GM12878 (cell line): ENCODE results near the gene RABL6. TPM values are rescaled to one million over a fixed set of nuclear protein-coding genes. Genes with fewer than 3 reads are reported as not detected.

ENCODE experiments used
- ATAC-seq: fragments of 200-7000 bp; cut with Tn5 transposase; 3 replicates; pipeline ENCODE4 v1.9.1; 2020; ENCODE audit warnings: mild to moderate bottlenecking, moderate library complexity
- BruUV-seq: library from RNA; stranded (reverse); fragments of 400-500 nt; replicated peaks from 2 replicates; lab custom pipeline; 2021; lab: Mats Ljungman, UMichigan
- CTCF ChIA-PET: fragments of 300-600 bp; sonication (Branson Sonifier 250); formaldehyde crosslinking; extraction: SDS; loops from one replicate; lab custom pipeline; 2021; ENCODE audit warnings: inconsistent platforms; lab: Yijun Ruan, JAX
- POLR2A ChIA-PET: fragments of 350-600 bp; formaldehyde crosslinking; extraction: SDS; loops from one replicate; lab custom pipeline; 2021; ENCODE audit warnings: inconsistent platforms; lab: Charles Lee
- RAD21 ChIA-PET: fragments of 300-600 bp; sonication (Branson Sonifier 250); formaldehyde crosslinking; loops from one replicate; lab custom pipeline; 2023; ENCODE audit warnings: antibody characterized with exemption; ENCODE audit not compliant: unreplicated experiment; lab: Charles Lee
- SMC1A ChIA-PET: fragments of 300-600 bp; sonication (Branson Sonifier 250); formaldehyde crosslinking; loops from one replicate; lab custom pipeline; 2023; ENCODE audit not compliant: unreplicated experiment, uncharacterized antibody; lab: Charles Lee
- DNase-seq: peaks from one replicate; pipeline ENCODE4 v3.0.0-alpha.2; 2011; ENCODE audit warnings: low read depth, low spot score
- FAIRE-seq: peaks from 3 replicates; lab custom pipeline; 2011; peaks lifted over from hg19 to GRCh38; lab: Jason Lieb, UNC
- H2AFZ ChIP-seq: 2 replicates; pipeline ENCODE4 v1.6.0; 2011; ENCODE audit warnings: low read depth, low read length, control low read depth; ENCODE audit not compliant: control insufficient read depth
- H3K27ac ChIP-seq: 2 replicates; pipeline ENCODE4 v1.5.1; 2011; ENCODE audit warnings: control low read depth; ENCODE audit not compliant: control insufficient read depth, insufficient read depth
- H3K27me3 ChIP-seq, 2 experiments: replicated peaks in 1 of 2; 2 replicates each; pipeline versions ENCODE4 v1.6.0 to v1.6.1; 2011; ENCODE audit warnings: low read length in 1 of 2; ENCODE audit not compliant: control insufficient read depth in 2 of 2, insufficient read depth in 2 of 2
- H3K36me3 ChIP-seq, 2 experiments: 2 replicates each; pipeline ENCODE4 v1.5.1; 2011; ENCODE audit warnings: low read length in 1 of 2; ENCODE audit not compliant: control insufficient read depth in 2 of 2, insufficient read depth in 2 of 2
- H3K4me1 ChIP-seq: 2 replicates; pipeline ENCODE4 v1.6.1; 2011; ENCODE audit warnings: mild to moderate bottlenecking, low read length, moderate library complexity, mixed read lengths; ENCODE audit not compliant: control insufficient read depth, insufficient read depth
- H3K4me2 ChIP-seq: 2 replicates; pipeline ENCODE4 v1.6.0; 2011; ENCODE audit warnings: control low read depth; ENCODE audit not compliant: control insufficient read depth, insufficient read depth
- H3K4me3 ChIP-seq: fragments of 200-600 bp; sonication (generic); 2 replicates; pipeline ENCODE4 v1.5.1; 2016
- H3K79me2 ChIP-seq: 2 replicates; pipeline ENCODE4 v1.6.0; 2011; ENCODE audit warnings: low read length; ENCODE audit not compliant: control insufficient read depth, insufficient read depth
- H3K9ac ChIP-seq: 2 replicates; pipeline ENCODE4 v1.8.0; 2011; ENCODE audit warnings: low read length, control low read depth, mixed read lengths; ENCODE audit not compliant: control insufficient read depth, insufficient read depth
- H3K9me3 ChIP-seq: replicated peaks from 3 replicates; pipeline ENCODE4 v1.5.1; 2011; ENCODE audit warnings: mild to moderate bottlenecking, low read length; ENCODE audit not compliant: control insufficient read depth, insufficient read depth
- H4K20me1 ChIP-seq: 2 replicates; pipeline ENCODE4 v1.6.0; 2011; ENCODE audit not compliant: control insufficient read depth, insufficient read depth
- BMI1 ChIP-seq: fragments of 450-650 bp; IDR thresholded peaks from 2 replicates; pipeline ENCODE4 v1.6.1; 2016; ENCODE audit warnings: mild to moderate bottlenecking, moderate library complexity, borderline replicate concordance
- KLF5 ChIP-seq: fragments of 450-650 bp; IDR thresholded peaks from 2 replicates; pipeline ENCODE4 v1.6.1; 2014; ENCODE audit warnings: mild to moderate bottlenecking; ENCODE audit not compliant: partially characterized antibody
- RB1 ChIP-seq: fragments of 450-650 bp; formaldehyde crosslinking; IDR thresholded peaks from 2 replicates; pipeline ENCODE4 v1.6.1; 2017; ENCODE audit warnings: mild to moderate bottlenecking, borderline replicate concordance
- ZSCAN29 ChIP-seq: fragments of 450-650 bp; IDR thresholded peaks from 2 replicates; pipeline ENCODE4 v1.6.1; 2017; ENCODE audit warnings: mild to moderate bottlenecking, moderate library complexity
- WGBS: methylation state at CpG from one replicate; pipeline ENCODE4 v1.1.6; 2016; ENCODE audit warnings: low lambda C conversion rate; ENCODE audit not compliant: insufficient replicate concordance, insufficient coverage; ENCODE audit errors: missing lambda C conversion rate; 5-methylcytosine and 5-hydroxymethylcytosine counted together
- in situ Hi-C: fragments of 300-500 bp; cut with MboI; formaldehyde crosslinking; loops from 9 replicates; pipeline ENCODE4 v1.14.3; 2018; ENCODE audit warnings: mixed read lengths
- intact Hi-C: fragments of 100-400 bp; cut with micrococcal nuclease; formaldehyde crosslinking; loops from one replicate; pipeline ENCODE4 v1.14.2; 2022; ENCODE audit not compliant: unreplicated experiment
- polyA plus RNA-seq, 11 experiments: library from polyadenylated mRNA; depleted of rRNA in 4 of 11; unstranded in 6 of 11; stranded (reverse) in 5 of 11; fragments of >200 nt; fragmentation: Nextera tagmentation in 4 of 11; fragmentation: Illumina TruSeq in 1 of 11; extraction: Ambion mirVana in 4 of 11; extraction: Trizol in 1 of 11; gene quantifications; 1 replicate in 1 of 11; 2 replicates in 10 of 11; pipeline versions ENCODE4 v1.2.1 to v1.2.3, GENCODE V29; 2011 to 2016; ENCODE audit warnings: inconsistent platforms in 2 of 11, missing spikeins in 2 of 11, low read depth in 1 of 11
- total RNA-seq, 4 experiments: library from RNA; depleted of rRNA in 3 of 4; stranded (reverse); fragments of >200 nt in 3 of 4; fragmentation: Illumina TruSeq in 1 of 4; extraction: Trizol in 1 of 4; gene quantifications; 2 replicates each; pipeline versions ENCODE4 v1.2.1 to v1.2.3, GENCODE V29; 2013 to 2021
- TF ChIP-seq, protein P1 (sequence below): fragments of 450-650 bp; IDR thresholded peaks from 2 replicates; pipeline ENCODE4 v1.6.1; 2016; ENCODE audit warnings: mild to moderate bottlenecking
- TF ChIP-seq, protein P2 (sequence below): IDR thresholded peaks from 2 replicates; pipeline ENCODE4 v1.6.1; 2012; ENCODE audit warnings: mild to moderate bottlenecking, low read depth, low read length

Gene RABL6
- total and polyA plus RNA-seq, 10 of the 15 experiments (the other 5 are each of a cell fraction or from before 2014, with no cell fraction given): 1.4 to 134 (median 42.7) TPM

DNA sequence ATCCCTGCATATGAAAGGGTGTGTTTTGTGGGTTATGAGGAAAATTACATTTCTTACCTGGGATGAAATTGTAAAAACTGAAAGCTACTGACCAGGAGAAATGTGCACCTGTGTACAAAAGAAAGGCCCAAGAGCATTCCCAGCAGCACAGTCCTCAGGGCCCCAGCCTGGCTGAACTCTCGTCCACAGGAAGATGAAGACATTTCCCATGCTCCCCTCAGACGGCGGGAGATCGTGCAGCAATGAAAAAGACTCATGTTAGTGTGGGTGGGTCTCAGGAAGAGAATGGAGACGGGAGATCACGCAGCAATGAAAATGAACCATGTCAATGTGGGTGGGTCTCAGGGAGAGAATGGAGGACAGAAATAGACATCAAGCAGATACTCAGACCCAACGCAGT lies 30.8 kb upstream of the RABL6 start:
- no peaks in the 10 kb centered on the region for H3K36me3 ChIP-seq
- ATAC-seq (no peak), FAIRE-seq (no peak), DNase-seq (no peak)
- TF ChIP-seq, protein P1, sequence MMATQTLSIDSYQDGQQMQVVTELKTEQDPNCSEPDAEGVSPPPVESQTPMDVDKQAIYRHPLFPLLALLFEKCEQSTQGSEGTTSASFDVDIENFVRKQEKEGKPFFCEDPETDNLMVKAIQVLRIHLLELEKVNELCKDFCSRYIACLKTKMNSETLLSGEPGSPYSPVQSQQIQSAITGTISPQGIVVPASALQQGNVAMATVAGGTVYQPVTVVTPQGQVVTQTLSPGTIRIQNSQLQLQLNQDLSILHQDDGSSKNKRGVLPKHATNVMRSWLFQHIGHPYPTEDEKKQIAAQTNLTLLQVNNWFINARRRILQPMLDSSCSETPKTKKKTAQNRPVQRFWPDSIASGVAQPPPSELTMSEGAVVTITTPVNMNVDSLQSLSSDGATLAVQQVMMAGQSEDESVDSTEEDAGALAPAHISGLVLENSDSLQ: no peak
- TF ChIP-seq KLF5 (no peak), ZSCAN29 (no peak), BMI1 (no peak), RB1 (no peak)
- TF ChIP-seq, protein P2, sequence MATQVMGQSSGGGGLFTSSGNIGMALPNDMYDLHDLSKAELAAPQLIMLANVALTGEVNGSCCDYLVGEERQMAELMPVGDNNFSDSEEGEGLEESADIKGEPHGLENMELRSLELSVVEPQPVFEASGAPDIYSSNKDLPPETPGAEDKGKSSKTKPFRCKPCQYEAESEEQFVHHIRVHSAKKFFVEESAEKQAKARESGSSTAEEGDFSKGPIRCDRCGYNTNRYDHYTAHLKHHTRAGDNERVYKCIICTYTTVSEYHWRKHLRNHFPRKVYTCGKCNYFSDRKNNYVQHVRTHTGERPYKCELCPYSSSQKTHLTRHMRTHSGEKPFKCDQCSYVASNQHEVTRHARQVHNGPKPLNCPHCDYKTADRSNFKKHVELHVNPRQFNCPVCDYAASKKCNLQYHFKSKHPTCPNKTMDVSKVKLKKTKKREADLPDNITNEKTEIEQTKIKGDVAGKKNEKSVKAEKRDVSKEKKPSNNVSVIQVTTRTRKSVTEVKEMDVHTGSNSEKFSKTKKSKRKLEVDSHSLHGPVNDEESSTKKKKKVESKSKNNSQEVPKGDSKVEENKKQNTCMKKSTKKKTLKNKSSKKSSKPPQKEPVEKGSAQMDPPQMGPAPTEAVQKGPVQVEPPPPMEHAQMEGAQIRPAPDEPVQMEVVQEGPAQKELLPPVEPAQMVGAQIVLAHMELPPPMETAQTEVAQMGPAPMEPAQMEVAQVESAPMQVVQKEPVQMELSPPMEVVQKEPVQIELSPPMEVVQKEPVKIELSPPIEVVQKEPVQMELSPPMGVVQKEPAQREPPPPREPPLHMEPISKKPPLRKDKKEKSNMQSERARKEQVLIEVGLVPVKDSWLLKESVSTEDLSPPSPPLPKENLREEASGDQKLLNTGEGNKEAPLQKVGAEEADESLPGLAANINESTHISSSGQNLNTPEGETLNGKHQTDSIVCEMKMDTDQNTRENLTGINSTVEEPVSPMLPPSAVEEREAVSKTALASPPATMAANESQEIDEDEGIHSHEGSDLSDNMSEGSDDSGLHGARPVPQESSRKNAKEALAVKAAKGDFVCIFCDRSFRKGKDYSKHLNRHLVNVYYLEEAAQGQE: no peak
- no peaks in the 10 kb centered on the region for H3K4me1 ChIP-seq
- SMC1A ChIA-PET: interaction anchor here (1.3 to 3.1 kb wide), 2 partner anchors 10 to 259 kb away, joined by 3 to 21 read pairs; no protein-coding TSS in a partner anchor
- peaks cover 6% of the 10 kb centered on the region; the same call in 2 of the 3 replicates for H3K9me3 ChIP-seq
- no TSS peak for BruUV-seq
- H3K27ac ChIP-seq: no peak overlapping the region
- no peaks in the 10 kb centered on the region for H3K79me2 ChIP-seq
- POLR2A ChIA-PET: interaction anchor here (0.6 to 1.7 kb wide), 2 partner anchors 11 to 446 kb away, joined by 3 to 5 read pairs; no protein-coding TSS in a partner anchor
- H2AFZ ChIP-seq: peak overlapping the region; percentile 11; the same call in 1 of the 2 replicates
- WGBS: 51% methylated on average over 7 of the region's 7 CpGs
- intact Hi-C loops (no loop called here), in situ Hi-C loops (no loop called here)
- CTCF ChIA-PET: interaction anchor here (0.7 to 13.1 kb wide), 8 partner anchors 7 to 258 kb away, joined by 3 to 163 read pairs (median 7); partner anchors contain the start of gene LCN8
- RAD21 ChIA-PET: interaction anchor here (2.0 kb wide), 3 partner anchors 11 to 252 kb away, joined by 4 to 9 read pairs (median 6); no protein-coding TSS in a partner anchor
- peaks cover 0 to 1% of the 10 kb centered on the region in 2 experiments; a peak in 1 of 4 replicates for H3K27me3 ChIP-seq
- no peaks in the 10 kb centered on the region for H4K20me1 ChIP-seq
- H3K4me3 ChIP-seq: no peak overlapping the region
- H3K4me2 ChIP-seq: no peak overlapping the region
- H3K9ac ChIP-seq: no peak overlapping the region
